Measurements from ENCODE around the gene CRMP1.

DNA sequence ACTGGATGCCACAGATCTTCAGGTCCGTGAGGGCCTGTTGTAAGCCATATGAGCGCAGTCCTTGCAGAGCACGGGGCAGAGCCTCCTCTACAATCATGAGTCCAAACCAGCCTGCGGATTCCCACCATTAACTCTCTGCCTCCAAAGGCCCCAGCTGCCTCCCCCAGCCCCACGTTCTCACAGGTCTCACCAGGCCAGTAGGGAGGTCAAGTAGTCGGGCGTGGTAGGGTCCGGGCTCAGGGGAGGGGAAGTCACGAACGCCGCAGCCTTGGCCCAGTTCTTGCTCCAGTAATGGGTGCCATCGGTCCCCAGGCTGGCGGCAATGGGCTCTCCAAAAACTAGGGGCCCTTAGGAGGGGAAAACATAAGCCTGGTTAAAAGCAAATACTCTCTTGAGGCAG lies 53.6 kb downstream of the CRMP1 start:
- TF ChIP-seq YY1 (IDR thresholded peaks at IDR 0.05; ENCODE audit: insufficient read depth, insufficient read length) (no peak), SUZ12 (IDR thresholded peaks at IDR 0.05; ENCODE audit: extremely low read depth, insufficient read depth, insufficient read length) (no peak), ZNF274 (IDR thresholded peaks at IDR 0.05; ENCODE audit: low read depth, low read length) (no peak)

Data from NT2/D1 (cell line).